Measurements from ENCODE around the gene FREM3. TPM values are rescaled to one million over a fixed set of nuclear protein-coding genes. Genes with fewer than 3 reads are reported as not detected.
"Not testable (repeated sequence)": the region's sequence is repeated elsewhere in the genome, so short reads cannot be mapped to it uniquely, and the experiment has no call there.

FREM3 gene
- total RNA-seq, 1 donor from 2014 or later: 0.39 TPM

GRCh38 chr4:143581331-143581946, 119.0 kb downstream of the FREM3 start:
- DNase-seq (ENCODE audit: low spot score): no peak

DNA sequence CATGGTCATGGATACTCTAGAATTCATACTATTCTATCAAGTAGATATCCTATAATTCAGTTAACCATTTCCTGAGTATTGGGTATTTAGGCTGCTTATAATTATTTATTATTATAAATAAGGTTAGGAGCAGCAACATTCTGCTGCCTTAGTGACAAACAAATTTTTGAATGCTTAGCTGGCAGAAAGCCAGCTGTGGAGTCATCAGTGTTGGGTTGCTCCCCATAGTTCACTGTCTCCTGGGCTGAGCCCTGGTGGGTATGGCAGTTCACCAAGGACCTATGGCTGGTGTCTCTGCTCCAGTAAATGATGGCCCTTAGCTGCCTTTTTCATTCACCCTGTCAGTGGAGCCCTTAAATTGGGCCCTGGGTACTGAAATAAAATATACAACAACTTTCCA, 125.1 kb downstream of the FREM3 start:
- no peak for DNase-seq (ENCODE audit: low spot score)

DNA sequence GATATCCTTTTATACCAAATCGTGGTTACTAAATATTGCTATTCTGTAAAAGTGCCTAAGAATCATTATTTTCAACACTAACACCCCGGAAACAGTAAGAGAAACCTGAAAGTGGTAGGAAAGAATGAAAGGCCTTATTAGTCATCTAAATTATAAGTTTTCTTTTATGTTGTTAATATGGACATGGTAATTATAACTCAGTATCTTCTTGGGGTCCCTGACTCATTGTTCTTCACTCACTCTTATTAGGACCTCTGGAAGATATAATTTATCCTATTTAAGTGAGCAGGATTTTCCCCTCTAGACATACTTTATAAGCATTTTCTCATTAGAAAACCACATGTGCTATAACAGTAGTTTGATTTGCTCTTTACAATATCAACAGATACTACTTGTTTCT, 136.0 kb downstream of the FREM3 start:
- DNase-seq (ENCODE audit: low spot score): no peak

GRCh38 chr4:143559757-143560147, 140.7 kb downstream of the FREM3 start:
- DNase-seq (ENCODE audit: low spot score): no peak

GRCh38 chr4:143558823-143559756, 141.4 kb downstream of the FREM3 start:
- peak; percentile 73 for DNase-seq (ENCODE audit: low spot score)

DNA sequence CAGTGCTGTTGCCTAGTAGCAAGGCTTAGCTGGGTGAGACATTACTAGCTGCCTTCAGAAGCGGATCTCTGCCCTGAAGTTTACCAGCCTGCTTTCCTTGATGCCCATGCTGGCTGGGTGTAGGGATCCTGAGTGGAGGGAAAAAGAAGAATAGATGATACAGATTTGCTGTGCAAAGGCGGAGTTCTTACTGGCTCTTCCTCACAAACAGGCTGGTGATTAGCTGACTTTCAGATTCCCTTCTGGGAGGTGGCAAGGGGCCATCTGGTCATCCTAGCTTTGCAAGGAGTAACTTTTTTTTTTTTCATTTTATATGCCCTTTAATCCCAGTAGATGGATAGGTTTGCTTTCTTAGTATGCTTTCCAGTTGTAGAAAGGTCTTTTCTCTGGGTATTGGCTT, 142.2 kb downstream of the FREM3 start:
- no peak for DNase-seq (ENCODE audit: low spot score)

GRCh38 chr4:143555676-143556075, 144.8 kb downstream of the FREM3 start:
- no peak for DNase-seq (ENCODE audit: low spot score)

DNA sequence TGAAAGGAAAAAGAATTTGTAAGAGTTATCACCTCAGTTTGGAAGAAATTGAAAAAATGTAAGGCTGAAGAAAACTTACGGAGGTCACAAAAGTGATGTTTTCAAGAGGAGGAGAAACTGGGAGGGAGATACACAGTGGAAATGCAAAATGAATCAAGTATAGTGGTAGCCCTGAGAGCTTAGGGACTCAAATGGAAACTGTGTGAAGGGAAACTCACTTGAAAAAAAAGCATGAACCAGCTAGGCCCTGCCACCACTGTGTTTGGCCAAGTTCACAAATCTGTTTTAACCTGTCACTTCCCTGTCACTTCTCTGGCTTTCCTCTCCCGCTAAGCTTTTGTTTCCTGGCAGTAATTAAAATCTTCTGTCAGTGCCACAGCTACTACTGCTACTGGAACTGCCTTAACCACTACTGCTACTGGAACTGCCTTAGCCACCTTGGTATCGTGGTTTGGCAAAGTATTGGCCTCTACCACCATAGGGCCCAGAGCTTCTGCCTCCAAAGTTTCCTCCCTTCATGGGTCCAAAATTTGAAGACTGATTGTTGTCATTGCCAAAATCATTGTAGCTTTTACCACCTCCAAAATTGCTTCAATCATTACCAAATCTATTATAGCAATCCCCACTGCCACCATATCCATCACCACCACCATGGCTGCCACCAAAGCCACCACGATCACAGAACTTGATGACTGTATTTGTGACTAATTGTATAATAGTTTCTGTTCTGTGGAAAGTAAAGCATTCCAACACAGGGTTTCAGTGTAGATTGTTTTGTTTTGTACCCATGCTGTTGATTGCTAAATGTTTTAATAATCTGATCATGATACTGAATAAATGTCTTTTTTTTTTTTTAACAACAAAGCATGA, 145.5 kb downstream of the FREM3 start:
- no peak for DNase-seq (ENCODE audit: low spot score)

GRCh38 chr4:143549928-143550327, 150.5 kb downstream of the FREM3 start:
- no peak for DNase-seq (ENCODE audit: low spot score)

GRCh38 chr4:143539670-143540023, 160.8 kb downstream of the FREM3 start:
- no peak for DNase-seq (ENCODE audit: low spot score)

- DNase-seq (ENCODE audit: low spot score): no peak
These were observed 161.4 kb downstream of the FREM3 start for GRCh38 chr4:143538979-143539669.

DNA sequence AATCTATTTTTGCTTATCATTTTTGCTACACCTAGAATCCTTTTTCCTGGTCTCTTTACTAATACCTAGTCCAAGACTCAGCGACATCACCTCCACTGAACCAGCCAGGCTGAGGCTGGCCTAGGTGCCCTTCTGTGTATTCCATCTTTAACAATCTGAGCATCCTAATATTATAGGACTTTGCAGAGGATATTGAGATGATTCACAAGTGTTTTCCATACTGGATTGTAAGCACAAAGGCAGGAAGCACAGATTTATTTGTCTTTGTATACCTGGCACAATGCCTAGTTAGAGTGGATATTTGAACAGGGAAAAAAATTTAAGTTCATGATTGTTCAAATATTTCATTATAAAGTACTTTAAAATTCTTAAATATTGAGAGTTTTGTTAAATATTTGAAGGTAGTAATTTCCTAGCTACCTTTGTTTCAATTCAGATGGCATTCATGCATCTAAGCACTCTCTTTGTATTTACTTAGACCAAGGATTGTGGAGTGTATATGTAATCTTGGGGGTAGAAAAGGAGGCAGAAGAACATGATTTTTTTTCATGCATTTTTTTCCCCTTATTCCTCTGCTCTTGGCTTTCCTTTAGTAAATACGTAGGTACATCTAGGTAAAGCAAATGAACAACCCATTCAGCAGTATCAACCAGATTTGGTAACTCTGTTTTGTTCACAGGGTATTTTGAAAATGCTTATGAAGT, 168.5 kb downstream of the FREM3 start:
- DNase-seq (ENCODE audit: low spot score): no peak

DNA sequence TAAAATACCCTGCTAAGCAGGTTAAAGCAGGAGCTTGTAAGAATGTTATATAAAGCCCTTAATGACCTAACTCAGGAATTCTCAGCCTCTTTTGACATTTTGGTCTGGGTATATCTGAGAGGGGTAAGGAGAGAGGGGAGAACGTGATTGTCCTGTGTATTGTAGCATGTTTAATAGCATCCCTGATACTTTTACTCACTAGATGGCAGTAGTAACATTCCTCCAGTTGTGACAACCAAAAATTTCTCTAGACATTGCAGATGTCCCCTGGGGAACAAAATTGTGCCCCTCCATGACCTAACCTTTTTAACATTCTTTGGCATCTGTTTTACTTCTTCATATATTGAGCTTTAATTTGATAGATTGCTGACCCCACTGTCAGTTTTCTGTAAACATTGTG, 169.1 kb downstream of the FREM3 start:
- no peak for DNase-seq (ENCODE audit: low spot score)

DNA sequence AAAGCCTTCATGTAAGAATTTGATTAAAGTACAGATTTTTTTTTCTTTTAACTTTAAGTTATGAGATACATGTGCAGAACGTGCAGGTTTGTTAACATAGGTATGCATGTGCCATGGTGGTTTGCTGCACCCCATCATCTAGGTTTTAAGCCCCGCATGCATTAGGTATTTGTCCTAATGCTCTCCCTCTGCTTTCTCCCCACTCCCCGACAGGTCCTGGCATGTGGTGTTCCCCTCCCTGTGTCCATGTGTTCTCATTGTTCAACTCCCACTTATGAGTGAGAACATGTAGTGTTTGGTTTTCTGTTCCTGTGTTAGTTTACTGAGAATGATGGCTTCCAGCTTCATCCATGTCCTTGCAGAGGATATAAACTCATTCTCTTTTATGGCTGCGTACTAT, 172.4 kb downstream of the FREM3 start:
- not testable (repeated sequence) for DNase-seq (ENCODE audit: low spot score)

Other genes starting within 250 kb of the FREM3 start
- gene SMARCA5, start 187.0 kb downstream of the FREM3 start, total RNA-seq: 44.4 TPM
- gene GYPE, start 204.9 kb upstream of the FREM3 start, total RNA-seq: 1.8 TPM

All from ureter (tissue), 1 donor.